ENCODE measurements around the gene TMEM223. TPM values are rescaled to one million over a fixed set of nuclear protein-coding genes. Genes with fewer than 3 reads are reported as not detected.

Gene TMEM223
- total and polyA plus RNA-seq, 9 of the 15 experiments (the other 6 are each of a cell fraction or from before 2014, with no cell fraction given) = 5.9 to 34.5 (median 19.6) TPM

DNA sequence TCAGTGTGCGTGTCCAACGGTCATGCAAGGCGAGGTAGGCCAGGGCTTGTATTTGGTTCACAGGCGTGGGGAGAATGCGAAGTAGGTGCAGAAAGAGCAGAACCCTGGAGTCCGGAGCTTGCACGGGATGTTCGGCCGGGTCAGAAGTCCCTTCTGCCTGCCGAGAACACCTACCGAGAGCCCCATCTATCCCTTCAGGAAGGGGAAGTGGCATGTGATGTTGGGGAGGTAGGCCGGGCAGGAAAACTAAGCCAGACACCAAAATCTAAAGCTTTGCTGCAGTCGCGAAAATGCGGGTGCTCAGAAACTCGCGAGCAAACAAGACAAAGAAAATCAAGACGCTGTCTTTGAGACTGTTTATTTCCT is 21.0 kb downstream of the TMEM223 start:
- Histone ChIP-seq H3K4me3 (peak overlapping the region; percentile 48), H3K27ac (ENCODE audit: extremely low read depth, low read depth, low read length) (peak overlapping the region; percentile 88), H3K36me3 (ENCODE audit: control insufficient read depth, insufficient read depth, low read length) (peaks cover 36% of the 10 kb centered on the region; the same call in 2 of the 3 replicates), H3K79me2 (ENCODE audit: control insufficient read depth, insufficient read depth, low read length) (peaks cover 28% of the 10 kb centered on the region), H3K9ac (ENCODE audit: insufficient read depth in 1 of 2, low read depth in 2 of 2, low read length in 2 of 2) (peak overlapping the region; percentile 69 to 89), H2AFZ (ENCODE audit: low read depth, low read length) (peak overlapping the region; percentile 91), H3K4me2 (ENCODE audit: insufficient read depth, low read length) (peak overlapping the region; percentile 86), H3K9me3 (replicated peaks; ENCODE audit: control insufficient read depth, insufficient read depth, low read depth, low read length) (no peaks in the 10 kb centered on the region), H3K9me1 (ENCODE audit: control insufficient read depth, insufficient read depth, low read length) (no peaks in the 10 kb centered on the region), H3K4me1 (replicated peaks in 1 of 2; ENCODE audit: control insufficient read depth in 2 of 2, insufficient read depth in 2 of 2, low read length in 2 of 2) (peaks cover 9 to 24% of the 10 kb centered on the region in 2 experiments), H4K20me1 (replicated peaks; ENCODE audit: control insufficient read depth, insufficient read depth, low read length) (no peaks in the 10 kb centered on the region), H3K27me3 (ENCODE audit: control insufficient read depth in 2 of 2, insufficient read depth in 2 of 2, low read length in 2 of 2) (no peaks in the 10 kb centered on the region)
- WGBS (ENCODE audit: insufficient coverage, low coverage, missing lambda C conversion rate) = 15% methylated on average over 18 of the region's 18 CpGs
- no peak for ATAC-seq
- POLR2A ChIA-PET = interaction anchor here (0.7 to 3.3 kb wide), 11 partner anchors 8 to 169 kb away, joined by 3 to 16 read pairs (median 6); partner anchors contain the start of genes C11orf98, CSKMT, HNRNPUL2 and MTA2
- CTCF ChIA-PET (ENCODE audit: low intra/inter-chr PET ratio) = no interaction called here
- TSS peak; percentile 96 for BruUV-seq (replicated peaks)
- peak in 2 of 4 experiments; percentile 10 to 45 for DNase-seq (ENCODE audit: extremely low read depth in 1 of 4, low spot score in 3 of 4)
- no peak for FAIRE-seq
- intact Hi-C loops (cut with micrococcal nuclease) (no loop called here), in situ Hi-C loops (cut with MboI) (no loop called here)
- TF ChIP-seq SPI1 (IDR thresholded peaks at IDR 0.05; ENCODE audit: borderline replicate concordance, low read depth, low read length) (peak; percentile 44; the same call in 1 of the 2 replicates), CHD1 (IDR thresholded peaks at IDR 0.05; ENCODE audit: low read length) (peak; percentile 17), TCF15 (CRISPR knock-in tag; IDR thresholded peaks at IDR 0.05) (no peak), DDX20 (tag; IDR thresholded peaks at IDR 0.05; ENCODE audit: low read depth) (no peak), KLF6 (CRISPR knock-in tag; IDR thresholded peaks at IDR 0.05; ENCODE audit: borderline replicate concordance) (no peak), ZNF282 (CRISPR knock-in tag; IDR thresholded peaks at IDR 0.05) (no peak), TAF9B (IDR thresholded peaks at IDR 0.05; ENCODE audit: partially characterized antibody) (no peak), SAFB (IDR thresholded peaks at IDR 0.05; ENCODE audit: borderline replicate concordance, low read depth, low read length) (no peak), MBD1 (CRISPR knock-in tag; IDR thresholded peaks at IDR 0.05) (peak; percentile 86; the same call in 1 of the 2 replicates), ID3 (CRISPR knock-in tag; IDR thresholded peaks at IDR 0.05) (no peak), ID3 (tag; IDR thresholded peaks at IDR 0.05) (0 out of 2 replicates have a peak, but pooled peaks have one; percentile 21), ZNF175 (CRISPR knock-in tag; IDR thresholded peaks at IDR 0.05; ENCODE audit: low read depth) (no peak), ZFX (CRISPR knock-in tag; IDR thresholded peaks at IDR 0.05) (peak; percentile 56)
- TF ChIP-seq, protein P1, sequence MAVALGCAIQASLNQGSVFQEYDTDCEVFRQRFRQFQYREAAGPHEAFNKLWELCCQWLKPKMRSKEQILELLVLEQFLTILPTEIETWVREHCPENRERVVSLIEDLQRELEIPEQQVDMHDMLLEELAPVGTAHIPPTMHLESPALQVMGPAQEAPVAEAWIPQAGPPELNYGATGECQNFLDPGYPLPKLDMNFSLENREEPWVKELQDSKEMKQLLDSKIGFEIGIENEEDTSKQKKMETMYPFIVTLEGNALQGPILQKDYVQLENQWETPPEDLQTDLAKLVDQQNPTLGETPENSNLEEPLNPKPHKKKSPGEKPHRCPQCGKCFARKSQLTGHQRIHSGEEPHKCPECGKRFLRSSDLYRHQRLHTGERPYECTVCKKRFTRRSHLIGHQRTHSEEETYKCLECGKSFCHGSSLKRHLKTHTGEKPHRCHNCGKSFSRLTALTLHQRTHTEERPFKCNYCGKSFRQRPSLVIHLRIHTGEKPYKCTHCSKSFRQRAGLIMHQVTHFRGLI (CRISPR knock-in tag; IDR thresholded peaks at IDR 0.05) = no peak
- TF ChIP-seq, protein P2, sequence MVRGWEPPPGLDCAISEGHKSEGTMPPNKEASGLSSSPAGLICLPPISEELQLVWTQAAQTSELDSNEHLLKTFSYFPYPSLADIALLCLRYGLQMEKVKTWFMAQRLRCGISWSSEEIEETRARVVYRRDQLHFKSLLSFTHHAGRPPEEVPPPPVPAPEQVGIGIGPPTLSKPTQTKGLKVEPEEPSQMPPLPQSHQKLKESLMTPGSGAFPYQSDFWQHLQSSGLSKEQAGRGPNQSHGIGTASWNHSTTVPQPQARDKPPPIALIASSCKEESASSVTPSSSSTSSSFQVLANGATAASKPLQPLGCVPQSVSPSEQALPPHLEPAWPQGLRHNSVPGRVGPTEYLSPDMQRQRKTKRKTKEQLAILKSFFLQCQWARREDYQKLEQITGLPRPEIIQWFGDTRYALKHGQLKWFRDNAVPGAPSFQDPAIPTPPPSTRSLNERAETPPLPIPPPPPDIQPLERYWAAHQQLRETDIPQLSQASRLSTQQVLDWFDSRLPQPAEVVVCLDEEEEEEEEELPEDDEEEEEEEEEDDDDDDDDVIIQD (CRISPR knock-in tag; IDR thresholded peaks at IDR 0.05) = no peak

Measured in K562 (cell line).